ENCODE results near the gene CCDC74A.
"Not testable (repeated sequence)": the region's sequence is repeated elsewhere in the genome, so short reads cannot be mapped to it uniquely, and the experiment has no call there.

The CCDC74A gene

DNA sequence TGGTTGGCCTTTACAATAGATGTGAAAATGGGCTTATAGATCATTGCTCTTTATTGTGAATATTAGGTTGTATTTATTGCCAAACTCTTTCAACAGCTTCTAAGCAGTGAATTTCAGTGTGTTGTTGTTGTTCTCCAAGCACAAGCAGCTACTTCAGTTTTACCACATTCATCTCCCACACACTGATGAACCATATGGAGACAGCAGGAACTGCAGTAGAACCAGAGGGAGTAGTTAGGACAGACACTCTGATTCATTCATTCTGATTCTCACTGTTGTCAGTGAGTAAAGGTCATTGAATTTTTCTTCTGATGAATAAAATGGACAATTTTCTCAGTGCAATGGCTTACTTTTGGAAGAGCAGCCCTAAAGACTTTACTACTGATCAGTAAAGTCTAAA, 40.2 kb downstream of the CCDC74A start:
- DNase-seq = no peak

DNA sequence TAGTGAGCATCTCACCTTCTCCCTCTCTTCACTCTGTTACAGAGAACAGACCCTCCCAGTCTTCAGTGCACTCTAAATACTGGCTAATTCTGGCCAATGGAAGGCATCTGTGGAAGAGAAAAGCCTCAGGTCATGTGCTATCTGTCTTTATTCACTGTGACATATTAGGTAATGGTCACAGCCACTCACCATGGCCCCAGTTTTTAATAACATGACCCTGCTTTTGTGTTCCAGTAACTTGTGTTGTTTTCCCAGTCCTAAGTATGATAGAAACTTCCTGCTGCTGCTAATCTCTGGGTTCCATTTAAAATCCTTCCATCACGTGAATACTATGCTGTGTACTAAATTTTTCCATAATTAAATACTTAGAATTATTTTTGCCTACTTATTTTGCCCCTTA, 40.7 kb downstream of the CCDC74A start:
- not testable (repeated sequence) for DNase-seq

DNA sequence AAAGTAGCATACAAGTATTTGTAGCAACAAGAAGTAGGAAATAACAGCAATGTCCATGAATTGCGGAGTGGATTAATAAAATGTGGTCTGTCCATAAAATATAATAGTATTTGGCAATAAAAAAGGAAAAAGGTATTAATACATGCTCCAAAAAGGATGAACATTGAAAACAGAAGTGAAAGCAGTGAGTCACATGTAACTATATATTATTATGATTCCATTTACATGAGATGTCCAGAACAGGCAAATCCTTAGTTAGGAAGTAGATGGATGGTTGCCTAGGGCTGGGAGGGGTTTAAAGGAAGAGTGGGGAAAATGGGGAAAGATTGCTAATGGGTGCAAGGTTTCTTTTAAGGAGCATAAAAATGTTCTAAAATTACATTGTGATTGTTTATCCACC, 44.5 kb downstream of the CCDC74A start:
- no peak for DNase-seq

DNA sequence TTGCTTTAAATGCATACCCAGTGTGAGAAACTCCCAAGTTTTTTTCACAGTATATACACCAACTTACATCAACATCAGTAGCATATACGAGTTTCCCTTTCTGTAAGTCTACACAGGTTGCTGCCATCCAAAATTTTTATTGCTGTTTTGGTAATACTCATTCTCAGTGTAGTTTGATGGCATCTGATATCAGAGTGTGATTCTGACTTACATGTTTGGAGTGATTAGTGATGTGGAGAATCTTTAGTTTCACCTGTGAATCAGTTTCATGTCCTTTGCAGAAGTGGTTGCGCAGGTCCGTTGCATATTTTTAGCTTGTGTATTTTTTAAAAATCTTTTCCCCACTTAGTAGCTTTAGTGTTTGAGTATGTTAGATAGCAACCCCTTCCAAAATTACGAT, 50.1 kb downstream of the CCDC74A start:
- no peak for DNase-seq

DNA sequence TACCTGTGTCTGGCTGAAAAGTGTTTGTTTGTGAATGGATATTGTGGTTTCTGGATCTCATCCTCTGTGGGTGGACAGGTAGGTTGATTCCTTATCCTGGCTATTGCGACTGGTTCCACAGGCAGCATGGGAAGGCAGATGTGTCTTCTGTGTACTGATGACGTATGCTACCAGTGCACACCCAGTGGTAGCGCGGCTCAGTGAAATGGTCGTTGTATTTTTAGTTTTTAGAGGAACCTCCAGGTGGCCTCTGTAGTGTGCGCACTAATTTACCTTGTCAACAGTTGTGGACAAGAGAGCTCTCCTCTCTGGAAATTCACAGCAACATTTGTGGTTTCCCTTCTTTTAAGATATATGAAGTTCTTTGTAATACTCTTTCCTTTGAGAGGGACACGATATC, 52.5 kb downstream of the CCDC74A start:
- no peak for DNase-seq

Data from left hindlimb (tissue), 1 donor.